ENCODE results near the gene ADI1. TPM values are rescaled to one million over a fixed set of nuclear protein-coding genes. Genes with fewer than 3 reads are reported as not detected.

The ADI1 gene
- total RNA-seq, 1 donor from 2014 or later: 195 TPM

- Histone ChIP-seq H3K36me3 (peaks cover 51% of the 10 kb centered on the region), H3K27me3 (ENCODE audit: low read depth) (no peaks in the 10 kb centered on the region), H3K27ac (replicated peaks) (peak overlapping the region; percentile 90), H3K9me3 (replicated peaks) (no peaks in the 10 kb centered on the region), H3K4me1 (peaks cover 47% of the 10 kb centered on the region), H3K4me3 (no peak overlapping the region)
- peak; percentile 7 for DNase-seq
- TF ChIP-seq, protein P1, sequence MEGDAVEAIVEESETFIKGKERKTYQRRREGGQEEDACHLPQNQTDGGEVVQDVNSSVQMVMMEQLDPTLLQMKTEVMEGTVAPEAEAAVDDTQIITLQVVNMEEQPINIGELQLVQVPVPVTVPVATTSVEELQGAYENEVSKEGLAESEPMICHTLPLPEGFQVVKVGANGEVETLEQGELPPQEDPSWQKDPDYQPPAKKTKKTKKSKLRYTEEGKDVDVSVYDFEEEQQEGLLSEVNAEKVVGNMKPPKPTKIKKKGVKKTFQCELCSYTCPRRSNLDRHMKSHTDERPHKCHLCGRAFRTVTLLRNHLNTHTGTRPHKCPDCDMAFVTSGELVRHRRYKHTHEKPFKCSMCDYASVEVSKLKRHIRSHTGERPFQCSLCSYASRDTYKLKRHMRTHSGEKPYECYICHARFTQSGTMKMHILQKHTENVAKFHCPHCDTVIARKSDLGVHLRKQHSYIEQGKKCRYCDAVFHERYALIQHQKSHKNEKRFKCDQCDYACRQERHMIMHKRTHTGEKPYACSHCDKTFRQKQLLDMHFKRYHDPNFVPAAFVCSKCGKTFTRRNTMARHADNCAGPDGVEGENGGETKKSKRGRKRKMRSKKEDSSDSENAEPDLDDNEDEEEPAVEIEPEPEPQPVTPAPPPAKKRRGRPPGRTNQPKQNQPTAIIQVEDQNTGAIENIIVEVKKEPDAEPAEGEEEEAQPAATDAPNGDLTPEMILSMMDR (IDR thresholded peaks at IDR 0.05; ENCODE audit: borderline replicate concordance): no peak
- intact Hi-C loops (cut with micrococcal nuclease): no loop called here
These were observed 46.4 kb downstream of the ADI1 start for GRCh38 chr2:3472966-3473365.

DNA sequence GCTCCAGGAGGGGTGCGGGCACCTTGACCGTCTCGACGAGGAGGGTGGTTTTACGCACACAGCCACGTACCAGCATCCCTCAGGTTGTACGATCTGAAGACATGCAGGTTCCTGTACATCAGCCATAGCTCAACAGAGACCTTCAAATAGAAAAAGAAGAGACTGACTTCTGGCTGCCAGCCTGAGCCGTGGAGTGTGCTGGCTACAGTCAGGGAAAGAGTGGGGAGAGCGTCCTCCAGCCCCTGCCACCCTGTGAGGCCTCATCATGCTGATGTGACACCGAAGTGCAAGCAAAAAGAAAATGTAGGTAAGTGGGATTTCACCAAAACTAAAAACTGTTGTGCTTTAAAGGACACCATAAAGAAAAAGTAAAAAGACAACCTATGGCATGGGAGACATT is 47.0 kb downstream of the ADI1 start:
- no peaks in the 10 kb centered on the region for H3K27me3 ChIP-seq (ENCODE audit: low read depth)
- intact Hi-C loops (cut with micrococcal nuclease): no loop called here
- peaks cover 52% of the 10 kb centered on the region for H3K36me3 ChIP-seq
- no peak overlapping the region for H3K4me3 ChIP-seq
- peaks cover 47% of the 10 kb centered on the region for H3K4me1 ChIP-seq
- peak overlapping the region; percentile 90 for H3K27ac ChIP-seq (replicated peaks)
- DNase-seq: peak; percentile 14
- TF ChIP-seq, protein P1 (IDR thresholded peaks at IDR 0.05; ENCODE audit: borderline replicate concordance): no peak
- no peaks in the 10 kb centered on the region for H3K9me3 ChIP-seq (replicated peaks)

GRCh38 chr2:3470856-3471737 is 48.2 kb downstream of the ADI1 start:
- TF ChIP-seq, protein P1 (IDR thresholded peaks at IDR 0.05; ENCODE audit: borderline replicate concordance): no peak
- Histone ChIP-seq H3K9me3 (replicated peaks) (no peaks in the 10 kb centered on the region), H3K27ac (replicated peaks) (peak overlapping the region; percentile 90), H3K4me1 (peaks cover 56% of the 10 kb centered on the region), H3K27me3 (ENCODE audit: low read depth) (no peaks in the 10 kb centered on the region), H3K4me3 (peak overlapping the region; percentile 2), H3K36me3 (peaks cover 53% of the 10 kb centered on the region)
- peak; percentile 39 for DNase-seq
- intact Hi-C loops (cut with micrococcal nuclease): no loop called here

- DNase-seq: peak; percentile 87
- Histone ChIP-seq H3K4me3 (peak overlapping the region; percentile 2), H3K27me3 (ENCODE audit: low read depth) (no peaks in the 10 kb centered on the region), H3K9me3 (replicated peaks) (no peaks in the 10 kb centered on the region), H3K27ac (replicated peaks) (peak overlapping the region; percentile 90), H3K4me1 (peaks cover 61% of the 10 kb centered on the region), H3K36me3 (peaks cover 46% of the 10 kb centered on the region)
- TF ChIP-seq, protein P1 (IDR thresholded peaks at IDR 0.05; ENCODE audit: borderline replicate concordance): no peak
- intact Hi-C loops (cut with micrococcal nuclease): no loop called here
These were observed 49.1 kb downstream of the ADI1 start for GRCh38 chr2:3470166-3470651.

DNA sequence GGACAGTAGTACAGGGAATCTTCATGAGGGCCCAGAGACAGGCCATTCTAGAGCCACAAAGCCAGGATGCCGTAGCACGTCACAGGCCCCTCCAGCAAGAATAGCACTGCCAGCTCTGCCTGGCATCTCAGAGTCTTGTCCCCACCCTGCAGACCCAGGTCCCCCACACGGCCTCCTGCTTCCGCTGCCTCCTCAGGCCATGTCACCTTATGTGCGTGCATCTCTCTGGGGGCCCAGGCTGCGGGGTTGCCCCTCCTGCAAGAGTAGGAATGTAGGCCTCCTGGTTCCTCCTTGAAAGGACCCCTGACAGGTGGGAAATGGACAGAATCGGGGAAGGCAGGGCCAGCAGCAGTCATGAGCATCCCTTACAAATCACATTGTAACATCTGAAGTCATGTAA is 49.8 kb downstream of the ADI1 start:
- peak; percentile 11 for DNase-seq
- TF ChIP-seq, protein P1 (IDR thresholded peaks at IDR 0.05; ENCODE audit: borderline replicate concordance): no peak
- H3K9me3 ChIP-seq (replicated peaks): no peaks in the 10 kb centered on the region
- H3K4me1 ChIP-seq: peaks cover 62% of the 10 kb centered on the region
- intact Hi-C loops (cut with micrococcal nuclease): no loop called here
- no peaks in the 10 kb centered on the region for H3K27me3 ChIP-seq (ENCODE audit: low read depth)
- peaks cover 46% of the 10 kb centered on the region for H3K36me3 ChIP-seq
- peak overlapping the region; percentile 90 for H3K27ac ChIP-seq (replicated peaks)
- H3K4me3 ChIP-seq: no peak overlapping the region

Measured in left ventricle myocardium inferior (tissue), 1 donor.